ENCODE data around the gene OR56A3. TPM values are rescaled to one million over a fixed set of nuclear protein-coding genes. Genes with fewer than 3 reads are reported as not detected.
A peak's percentile ranks its signal among the peaks of the same experiment; 100 is the strongest.

OR56A3 gene
- total RNA-seq, 1 donor from 2014 or later = not detected

DNA sequence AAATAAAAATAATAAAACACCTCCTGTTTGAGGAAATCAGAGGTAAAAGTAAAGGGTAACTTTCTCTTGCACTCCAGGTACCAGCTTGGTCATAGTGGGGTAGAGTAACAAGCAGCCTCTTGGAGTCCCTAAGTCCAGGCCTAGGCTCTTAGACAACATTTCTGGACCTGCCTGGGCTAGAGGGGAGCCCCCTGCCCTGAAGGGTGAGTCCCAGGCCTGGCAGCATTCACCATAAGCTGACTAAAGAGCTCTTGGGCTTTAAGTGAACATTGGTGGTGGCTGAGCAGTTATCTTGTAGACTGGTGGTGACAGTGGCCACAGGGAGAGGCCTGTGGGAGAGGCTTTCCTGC is 18.6 kb upstream of the OR56A3 start:
- no peak for TF ChIP-seq CTCF (IDR thresholded peaks at IDR 0.05; ENCODE audit: insufficient read depth, low read length, severe bottlenecking)
- DNase-seq (ENCODE audit: low read depth) (no peak), FAIRE-seq (no peak)
- Histone ChIP-seq H3K27me3 (ENCODE audit: control insufficient read depth, insufficient read depth, low read length) (no peaks in the 10 kb centered on the region), H3K36me3 (ENCODE audit: control insufficient read depth, insufficient read depth, low read length) (no peaks in the 10 kb centered on the region), H3K4me3 (ENCODE audit: low read depth, low read length) (no peak overlapping the region)

DNA sequence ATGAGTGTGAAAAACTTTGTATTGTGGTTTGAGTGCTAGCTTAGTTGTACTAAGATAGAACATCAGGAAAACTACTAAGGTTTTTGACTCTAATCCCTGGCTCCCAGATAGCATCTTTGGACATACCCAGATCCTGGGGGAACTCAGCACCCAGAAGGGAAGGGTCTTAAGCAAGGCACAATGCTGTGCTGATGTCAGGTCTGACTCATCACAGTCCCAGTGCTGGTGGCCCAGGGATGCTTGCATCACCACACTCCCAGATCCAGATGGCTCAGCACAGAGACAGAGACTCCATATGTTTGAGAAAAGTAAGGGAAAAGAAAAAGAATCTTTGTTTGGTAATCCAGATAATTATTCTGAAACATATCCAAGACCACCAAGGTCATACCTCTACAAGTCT is 18.3 kb upstream of the OR56A3 start:
- Histone ChIP-seq H3K27me3 (ENCODE audit: control insufficient read depth, insufficient read depth, low read length) (no peaks in the 10 kb centered on the region), H3K4me3 (ENCODE audit: low read depth, low read length) (no peak overlapping the region), H3K36me3 (ENCODE audit: control insufficient read depth, insufficient read depth, low read length) (no peaks in the 10 kb centered on the region)
- DNase-seq (ENCODE audit: low read depth) = peak; percentile 13
- FAIRE-seq = no peak
- TF ChIP-seq CTCF (IDR thresholded peaks at IDR 0.05; ENCODE audit: insufficient read depth, low read length, severe bottlenecking) = no peak

- no peaks in the 10 kb centered on the region for H3K36me3 ChIP-seq (ENCODE audit: control insufficient read depth, insufficient read depth, low read length)
- no peak for DNase-seq (ENCODE audit: low read depth)
- TF ChIP-seq CTCF (IDR thresholded peaks at IDR 0.05; ENCODE audit: insufficient read depth, low read length, severe bottlenecking) = no peak
- H3K4me3 ChIP-seq (ENCODE audit: low read depth, low read length) = no peak overlapping the region
- FAIRE-seq = no peak
- no peaks in the 10 kb centered on the region for H3K27me3 ChIP-seq (ENCODE audit: control insufficient read depth, insufficient read depth, low read length)
Measured at GRCh38 chr11:5928271-5928670, 13.8 kb upstream of the OR56A3 start.

GRCh38 chr11:5928811-5929210 is 13.2 kb upstream of the OR56A3 start:
- Histone ChIP-seq H3K27me3 (ENCODE audit: control insufficient read depth, insufficient read depth, low read length) (no peaks in the 10 kb centered on the region), H3K36me3 (ENCODE audit: control insufficient read depth, insufficient read depth, low read length) (no peaks in the 10 kb centered on the region), H3K4me3 (ENCODE audit: low read depth, low read length) (no peak overlapping the region)
- no peak for TF ChIP-seq CTCF (IDR thresholded peaks at IDR 0.05; ENCODE audit: insufficient read depth, low read length, severe bottlenecking)
- DNase-seq (ENCODE audit: low read depth) = no peak
- FAIRE-seq = peak; percentile 99

GRCh38 chr11:5929571-5930368 is 12.3 kb upstream of the OR56A3 start:
- TF ChIP-seq CTCF (IDR thresholded peaks at IDR 0.05; ENCODE audit: insufficient read depth, low read length, severe bottlenecking) = no peak
- no peaks in the 10 kb centered on the region for H3K27me3 ChIP-seq (ENCODE audit: control insufficient read depth, insufficient read depth, low read length)
- DNase-seq (ENCODE audit: low read depth) (no peak), FAIRE-seq (no peak)
- H3K4me3 ChIP-seq (ENCODE audit: low read depth, low read length) = no peak overlapping the region
- H3K36me3 ChIP-seq (ENCODE audit: control insufficient read depth, insufficient read depth, low read length) = no peaks in the 10 kb centered on the region

- FAIRE-seq (no peak), DNase-seq (ENCODE audit: low read depth) (no peak)
- H3K4me3 ChIP-seq (ENCODE audit: low read depth, low read length) = no peak overlapping the region
- TF ChIP-seq CTCF (IDR thresholded peaks at IDR 0.05; ENCODE audit: insufficient read depth, low read length, severe bottlenecking) = no peak
- H3K36me3 ChIP-seq (ENCODE audit: control insufficient read depth, insufficient read depth, low read length) = no peaks in the 10 kb centered on the region
- H3K27me3 ChIP-seq (ENCODE audit: control insufficient read depth, insufficient read depth, low read length) = no peaks in the 10 kb centered on the region
Measured at GRCh38 chr11:5930614-5931013, 11.4 kb upstream of the OR56A3 start.
